ENCODE data around the gene HDLBP.
A peak's percentile ranks its signal among the peaks of the same experiment; 100 is the strongest.
"Not testable (repeated sequence)": the region's sequence is repeated elsewhere in the genome, so short reads cannot be mapped to it uniquely, and the experiment has no call there.

Gene HDLBP

GRCh38 chr2:241334813-241335212 is 19.3 kb upstream of the HDLBP start:
- no peak for DNase-seq

GRCh38 chr2:241330616-241330981 is 15.1 kb upstream of the HDLBP start:
- no peak for DNase-seq

- DNase-seq = no peak
Observed at GRCh38 chr2:241329669-241330615, 14.5 kb upstream of the HDLBP start.

GRCh38 chr2:241325257-241325656 is 9.8 kb upstream of the HDLBP start:
- no peak for DNase-seq

- DNase-seq = no peak
Observed at GRCh38 chr2:241324775-241325174, 9.3 kb upstream of the HDLBP start.

- DNase-seq = no peak
Observed at GRCh38 chr2:241323778-241324177, 8.3 kb upstream of the HDLBP start.

GRCh38 chr2:241321886-241322285 is 6.4 kb upstream of the HDLBP start:
- no peak for DNase-seq

GRCh38 chr2:241321033-241321432 is 5.6 kb upstream of the HDLBP start:
- no peak for DNase-seq

GRCh38 chr2:241320394-241320793 is 4.9 kb upstream of the HDLBP start:
- DNase-seq = no peak

- DNase-seq = not testable (repeated sequence)
Observed at GRCh38 chr2:241318830-241319229, 3.4 kb upstream of the HDLBP start.

GRCh38 chr2:241317391-241317790 is 1.9 kb upstream of the HDLBP start:
- DNase-seq = no peak

GRCh38 chr2:241316825-241317224 is 1.4 kb upstream of the HDLBP start:
- DNase-seq = no peak

- DNase-seq = peak; percentile 74
Observed at GRCh38 chr2:241315879-241316631, 583 bp upstream of the HDLBP start, which contains the start of gene SEPTIN2. Gene SEPTIN2, plus strand, starts transcription at chr2:241315925. Its CDS starts 8,308 bp downstream, at chr2:241324233.

GRCh38 chr2:241314226-241315092 is 1.0 kb downstream of the HDLBP start:
- no peak for DNase-seq

- no peak for DNase-seq
Observed at GRCh38 chr2:241313543-241314095, 1.9 kb downstream of the HDLBP start.

GRCh38 chr2:241312082-241312481 is 3.4 kb downstream of the HDLBP start:
- DNase-seq = no peak

GRCh38 chr2:241310917-241311566 is 4.4 kb downstream of the HDLBP start:
- DNase-seq = no peak

GRCh38 chr2:241309684-241310117 is 5.8 kb downstream of the HDLBP start:
- peak; percentile 66 for DNase-seq

GRCh38 chr2:241308832-241309500 is 6.5 kb downstream of the HDLBP start:
- DNase-seq = no peak

GRCh38 chr2:241308267-241308666 is 7.2 kb downstream of the HDLBP start:
- DNase-seq = no peak

GRCh38 chr2:241307055-241307454 is 8.4 kb downstream of the HDLBP start:
- DNase-seq = no peak

Measured in activated CD4-positive, alpha-beta T cell treated with anti-CD3 and anti-CD28 coated beads, Interleukin-2, amount 50 U/mL, for 1 hour (primary cell).